Right lobe of liver (tissue), 6 donors: ENCODE data around the gene ZDHHC1. TPM values are rescaled to one million over a fixed set of nuclear protein-coding genes. Genes with fewer than 3 reads are reported as not detected.

Experiments used
- ATAC-seq, 4 donors: fragments of 200-7000 bp; cut with Tn5 transposase; one replicate each; pipeline ENCODE4 v1.9.1; 2020; ENCODE audit warnings: mild to moderate bottlenecking in 4 of 4, moderate library complexity in 4 of 4
- DNase-seq, 3 donors: peaks; one replicate each; pipeline ENCODE4 v3.0.0-alpha.2; 2020
- H3K27ac ChIP-seq, 3 donors: fragments of 200-600 bp; one replicate each; pipeline ENCODE4 v1.8.0; 2022
- H3K27me3 ChIP-seq, 2 donors: fragments of 200-600 bp; one replicate each; pipeline ENCODE4 v1.8.0; 2022
- H3K36me3 ChIP-seq, 4 donors: fragments of 200-600 bp; sonication (generic) in 1 of 4; one replicate each; pipeline versions ENCODE4 v1.5.1 to v1.8.0; 2017 to 2022; ENCODE audit warnings: control low read depth in 1 of 4
- H3K4me1 ChIP-seq, 4 donors: fragments of 200-600 bp; sonication (generic) in 1 of 4; one replicate each; pipeline versions ENCODE4 v1.5.1 to v1.8.0; 2017 to 2022; ENCODE audit warnings: control low read depth in 1 of 4
- H3K4me3 ChIP-seq, 3 donors: fragments of 200-600 bp; one replicate each; pipeline ENCODE4 v1.8.0; 2022
- H3K9me3 ChIP-seq, 4 donors: fragments of 200-600 bp; sonication (generic) in 1 of 4; one replicate each; pipeline versions ENCODE4 v1.5.1 to v1.8.0; 2017 to 2022; ENCODE audit warnings: control low read depth in 1 of 4
- CTCF ChIP-seq, 4 donors: fragments of 200-600 bp in 3 of 4; fragments of 450-650 bp in 1 of 4; IDR thresholded peaks; one replicate each; pipeline versions ENCODE4 v1.5.1 to v1.8.0; 2016 to 2022; ENCODE audit warnings: antibody characterized with exemption in 4 of 4, mild to moderate bottlenecking in 2 of 4
- POLR2A ChIP-seq: fragments of 450-650 bp; IDR thresholded peaks from one replicate; pipeline ENCODE4 v1.6.1; 2017; ENCODE audit warnings: antibody characterized with exemption, mild to moderate bottlenecking
- WGBS: methylation state at CpG from one replicate; pipeline ENCODE4 v1.1.6; 2018; ENCODE audit warnings: low coverage, low lambda C conversion rate; ENCODE audit not compliant: insufficient coverage; ENCODE audit errors: missing lambda C conversion rate; 5-methylcytosine and 5-hydroxymethylcytosine counted together
- intact Hi-C, 2 donors: fragments of 100-400 bp; cut with DNase I; formaldehyde crosslinking; loops; one replicate each; pipeline versions ENCODE4 v1.11.2 to v1.14.1; 2022
- total RNA-seq, 6 experiments: library from RNA; depleted of rRNA in 2 of 6; stranded (reverse); fragments of >200 nt in 2 of 6; fragmentation: NEBNext Ultra II Directional in 3 of 6; extraction: Animal tissue kit (Norgen Biotek cat#: 25700) in 3 of 6; gene quantifications; one replicate each; pipeline versions ENCODE4 v1.1.0 to v1.2.4, GENCODE V29; 2016 to 2023
- donor health status: DM: no; HTN: yes; CAD: no.
- donor health status: DM: no; HTN: no; CAD: no.
- donor health status: DM: no; HTN: no; CAD: no.
- donor health status: DM: no; HTN: yes; CAD: no.
- donor health status: DM: no; HTN: yes; CAD: no.

Gene ZDHHC1
- total RNA-seq, 6 experiments from 2014 or later, result 1.2 to 4.0 (median 1.8) TPM

- intact Hi-C loops, result loop anchor here in 1 of 2 donors (10.0 kb wide), 1 partner anchor 58 kb away; the partner anchor contains the start of genes AGRP and ATP6V0D1
- ATAC-seq, result no peak
- TF ChIP-seq CTCF (IDR thresholded peaks at IDR 0.05) (no peak), POLR2A (no peak)
- Histone ChIP-seq H3K36me3 (no peaks in the 10 kb centered on the region), H3K4me1 (peaks cover 0 to 30% (median 11%) of the 10 kb centered on the region in 4 donors), H3K27me3 (no peaks in the 10 kb centered on the region), H3K9me3 (no peaks in the 10 kb centered on the region), H3K4me3 (no peak overlapping the region), H3K27ac (no peak overlapping the region)
- DNase-seq, result no peak
- WGBS, result 46% methylated on average over 4 of the region's 7 CpGs
Observed at GRCh38 chr16:67426950-67427349, 10.7 kb upstream of the ZDHHC1 start.

GRCh38 chr16:67426022-67426421 lies 9.7 kb upstream of the ZDHHC1 start:
- no peaks in the 10 kb centered on the region for H3K27me3 ChIP-seq
- H3K4me3 ChIP-seq, result no peak overlapping the region

DNA sequence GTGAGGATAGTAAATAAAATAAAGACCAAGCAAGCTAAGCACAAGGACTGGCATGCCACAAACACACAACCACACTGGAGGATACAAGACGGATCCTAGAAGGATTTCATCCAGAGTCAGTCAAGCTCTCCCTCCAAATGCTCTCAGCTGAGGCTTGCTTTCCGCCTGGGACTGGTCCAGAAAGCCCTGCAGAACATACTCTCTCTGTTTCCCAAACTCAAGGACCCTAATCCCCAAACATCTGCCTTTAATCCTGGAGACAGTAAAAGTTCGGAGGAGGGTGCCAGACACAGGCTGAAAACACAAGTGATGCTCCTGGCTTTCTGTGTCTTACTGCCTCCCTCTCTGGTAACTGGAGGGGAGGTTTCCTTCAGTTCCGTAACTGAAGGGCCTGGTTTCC lies 9.3 kb upstream of the ZDHHC1 start:
- ATAC-seq (no peak), DNase-seq (no peak)
- H3K27ac ChIP-seq, result no peak overlapping the region
- WGBS, result 50% methylated on average over 4 of the region's 4 CpGs
- H3K27me3 ChIP-seq, result no peaks in the 10 kb centered on the region
- H3K4me3 ChIP-seq, result no peak overlapping the region
- intact Hi-C loops, result loop anchor here in 1 of 2 donors (10.0 kb wide), 1 partner anchor 59 kb away; the partner anchor contains the start of genes AGRP and ATP6V0D1
- TF ChIP-seq POLR2A (no peak), CTCF (IDR thresholded peaks at IDR 0.05) (no peak)
- H3K36me3 ChIP-seq, result no peaks in the 10 kb centered on the region
- no peaks in the 10 kb centered on the region for H3K9me3 ChIP-seq
- H3K4me1 ChIP-seq, result peaks cover 0 to 22% (median 7%) of the 10 kb centered on the region in 4 donors

More at GRCh38 chr16:67426022-67426421, 9.7 kb upstream of the ZDHHC1 start:
- intact Hi-C loops, result loop anchor here in 1 of 2 donors (10.0 kb wide), 1 partner anchor 59 kb away; the partner anchor contains the start of genes AGRP and ATP6V0D1
- H3K9me3 ChIP-seq, result no peaks in the 10 kb centered on the region
- peaks cover 0 to 23% (median 8%) of the 10 kb centered on the region in 4 donors for H3K4me1 ChIP-seq
- no peaks in the 10 kb centered on the region for H3K36me3 ChIP-seq
- DNase-seq (no peak), ATAC-seq (no peak)
- H3K27ac ChIP-seq, result no peak overlapping the region
- no peak for TF ChIP-seq CTCF (IDR thresholded peaks at IDR 0.05)
- no peak for TF ChIP-seq POLR2A
- WGBS, result 58% methylated on average over 4 of the region's 7 CpGs

- peaks cover 0 to 17% (median 5%) of the 10 kb centered on the region in 4 donors for H3K4me1 ChIP-seq
- H3K27ac ChIP-seq, result no peak overlapping the region
- no peak for ATAC-seq
- no peaks in the 10 kb centered on the region for H3K36me3 ChIP-seq
- no peak for DNase-seq
- TF ChIP-seq CTCF (IDR thresholded peaks at IDR 0.05) (no peak), POLR2A (no peak)
- H3K4me3 ChIP-seq, result no peak overlapping the region
- intact Hi-C loops, result loop anchor here in 1 of 2 donors (10.0 kb wide), 1 partner anchor 60 kb away; the partner anchor contains the start of genes AGRP and ATP6V0D1
- no peaks in the 10 kb centered on the region for H3K9me3 ChIP-seq
- WGBS, result 39% methylated on average over 6 of the region's 6 CpGs
- H3K27me3 ChIP-seq, result no peaks in the 10 kb centered on the region
Observed at GRCh38 chr16:67425061-67425460, 8.8 kb upstream of the ZDHHC1 start.
